H1 (cell line): ENCODE results near the gene MAD2L1BP.

ENCODE experiments used
- POLR2A ChIP-seq, 2 experiments: IDR thresholded peaks; 1 replicate in 1 of 2; 2 replicates in 1 of 2; pipeline ENCODE4 v1.6.1; 2011; ENCODE audit warnings: low read depth in 2 of 2, low read length in 2 of 2, mild to moderate bottlenecking in 2 of 2; ENCODE audit errors: control extremely low read depth in 1 of 2
- TF ChIP-seq, protein P1 (sequence below), 3 experiments: IDR thresholded peaks; 1 replicate in 2 of 3; 2 replicates in 1 of 3; pipeline versions ENCODE4 v1.5.1 to v1.6.1; 2011; ENCODE audit warnings: low read length in 3 of 3, mild to moderate bottlenecking in 3 of 3, inconsistent platforms in 2 of 3, low read depth in 1 of 3, moderate library complexity in 1 of 3; ENCODE audit not compliant: insufficient read depth in 1 of 3; ENCODE audit errors: control extremely low read depth in 1 of 3

DNA sequence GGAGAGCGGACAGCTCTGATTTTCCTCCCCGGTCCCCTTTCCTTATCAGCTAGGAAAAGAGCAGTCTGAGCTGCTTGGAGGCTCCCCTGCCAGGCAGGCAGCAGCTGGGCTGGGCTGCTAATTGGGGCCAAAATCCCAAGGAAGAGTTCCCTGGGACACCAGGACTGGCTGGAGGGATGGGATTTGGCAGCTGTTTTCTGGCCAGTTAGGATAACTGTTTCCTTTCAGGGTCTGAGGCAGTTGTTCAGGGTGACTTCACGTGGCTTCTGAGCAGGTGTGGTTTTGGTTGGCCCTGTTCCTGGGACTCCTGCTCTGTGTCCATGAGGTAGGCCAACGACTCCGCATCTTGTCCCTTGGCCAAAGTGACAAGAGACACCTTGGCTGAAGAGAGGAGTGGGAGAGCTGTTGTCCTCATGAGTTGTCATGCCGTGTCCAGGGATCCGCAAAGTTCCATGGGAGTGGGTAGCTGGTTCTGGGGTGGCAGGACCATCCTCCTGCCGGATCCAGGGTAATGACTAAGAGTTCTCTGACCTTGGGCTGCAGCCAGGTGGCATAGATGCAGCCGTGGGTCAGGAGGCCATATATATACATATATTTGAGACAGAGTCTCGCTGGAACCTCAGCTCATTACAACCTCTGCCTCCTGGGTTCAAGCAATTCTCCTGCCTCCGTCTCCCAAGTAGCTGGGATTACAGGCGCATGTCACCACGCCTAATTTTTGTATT lies 30.7 kb downstream of the MAD2L1BP start:
- no peak; a peak in 1 of 3 replicates for TF ChIP-seq POLR2A (IDR thresholded peaks at IDR 0.05; ENCODE audit: control extremely low read depth in 1 of 2, low read depth in 2 of 2, low read length in 2 of 2)
- TF ChIP-seq, protein P1, sequence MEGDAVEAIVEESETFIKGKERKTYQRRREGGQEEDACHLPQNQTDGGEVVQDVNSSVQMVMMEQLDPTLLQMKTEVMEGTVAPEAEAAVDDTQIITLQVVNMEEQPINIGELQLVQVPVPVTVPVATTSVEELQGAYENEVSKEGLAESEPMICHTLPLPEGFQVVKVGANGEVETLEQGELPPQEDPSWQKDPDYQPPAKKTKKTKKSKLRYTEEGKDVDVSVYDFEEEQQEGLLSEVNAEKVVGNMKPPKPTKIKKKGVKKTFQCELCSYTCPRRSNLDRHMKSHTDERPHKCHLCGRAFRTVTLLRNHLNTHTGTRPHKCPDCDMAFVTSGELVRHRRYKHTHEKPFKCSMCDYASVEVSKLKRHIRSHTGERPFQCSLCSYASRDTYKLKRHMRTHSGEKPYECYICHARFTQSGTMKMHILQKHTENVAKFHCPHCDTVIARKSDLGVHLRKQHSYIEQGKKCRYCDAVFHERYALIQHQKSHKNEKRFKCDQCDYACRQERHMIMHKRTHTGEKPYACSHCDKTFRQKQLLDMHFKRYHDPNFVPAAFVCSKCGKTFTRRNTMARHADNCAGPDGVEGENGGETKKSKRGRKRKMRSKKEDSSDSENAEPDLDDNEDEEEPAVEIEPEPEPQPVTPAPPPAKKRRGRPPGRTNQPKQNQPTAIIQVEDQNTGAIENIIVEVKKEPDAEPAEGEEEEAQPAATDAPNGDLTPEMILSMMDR (IDR thresholded peaks at IDR 0.05; ENCODE audit: control extremely low read depth in 1 of 3, insufficient read depth in 1 of 3, low read depth in 1 of 3, low read length in 3 of 3) = no peak
